ENCODE results near the gene PEX11A. TPM values are rescaled to one million over a fixed set of nuclear protein-coding genes. Genes with fewer than 3 reads are reported as not detected.

The PEX11A gene
- total and polyA plus RNA-seq, 2 of the 8 experiments (the other 6 are each of a cell fraction or from before 2014, with no cell fraction given): 2.9 to 3.0 TPM

- no peak overlapping the region for H3K23ac ChIP-seq (ENCODE audit: insufficient read length)
- H3K9me3 ChIP-seq (ENCODE audit: insufficient read depth in 2 of 2, low read depth in 1 of 2, low read length in 1 of 2): no peaks in the 10 kb centered on the region
- WGBS, 2 experiments (ENCODE audit: extremely low coverage in 1 of 2, insufficient coverage in 1 of 2, insufficient read length in 1 of 2, insufficient replicate concordance in 2 of 2, low coverage in 1 of 2, low lambda C conversion rate in 2 of 2, missing lambda C conversion rate in 1 of 2): 80% methylated on average over 10 of the region's 13 CpGs; no CpG with 5 or more reads in 1 of the 2 experiments
- H3K27ac ChIP-seq (ENCODE audit: low read depth, low read length): no peak overlapping the region
- no peak overlapping the region for H3K56ac ChIP-seq (replicated peaks; ENCODE audit: insufficient read length, low read depth, low read length)
- no peak overlapping the region for H2AK5ac ChIP-seq (ENCODE audit: low read depth, low read length)
- H4K5ac ChIP-seq (ENCODE audit: insufficient read length, low read depth, low read length): no peak overlapping the region
- no peak overlapping the region for H2BK120ac ChIP-seq (replicated peaks; ENCODE audit: low read depth, low read length)
- peaks cover 0 to 11% (median 7%) of the 10 kb centered on the region in 4 experiments; a peak in 6 of 7 replicates for H3K4me1 ChIP-seq (replicated peaks in 1 of 4; ENCODE audit: control insufficient read depth in 3 of 4, insufficient read depth in 4 of 4, low read length in 3 of 4)
- POLR2A ChIA-PET (ENCODE audit: partially characterized antibody): interaction anchor here (1.1 kb wide), 1 partner anchor 19 kb away, joined by 3 read pairs; no protein-coding TSS in a partner anchor
- H4K20me1 ChIP-seq (replicated peaks in 1 of 2; ENCODE audit: control insufficient read depth in 1 of 2, insufficient read depth in 2 of 2, low read length in 2 of 2): no peaks in the 10 kb centered on the region
- no peak overlapping the region; a peak in 1 of 4 replicates for H3K4me2 ChIP-seq (ENCODE audit: insufficient read depth in 1 of 2, low read depth in 2 of 2, low read length in 2 of 2)
- no peak overlapping the region for H2AFZ ChIP-seq (ENCODE audit: low read length)
- H4K91ac ChIP-seq (replicated peaks; ENCODE audit: insufficient read length, low read length): no peak overlapping the region
- no peak overlapping the region for H2BK20ac ChIP-seq (ENCODE audit: low read length)
- TF ChIP-seq RFX5 (IDR thresholded peaks at IDR 0.05; ENCODE audit: borderline replicate concordance, low read depth, low read length) (no peak), SP4 (IDR thresholded peaks at IDR 0.05; ENCODE audit: low read length) (no peak), GTF2F1 (IDR thresholded peaks at IDR 0.05; ENCODE audit: borderline replicate concordance, low read depth, low read length) (no peak), GABPA (IDR thresholded peaks at IDR 0.05; ENCODE audit: borderline replicate concordance, insufficient read depth, low read length) (no peak), EP300 (IDR thresholded peaks at IDR 0.05; ENCODE audit: borderline replicate concordance in 1 of 2, low read depth in 2 of 2, low read length in 2 of 2) (no peak), TBP (IDR thresholded peaks at IDR 0.05; ENCODE audit: low read depth, low read length) (no peak), HDAC2 (IDR thresholded peaks at IDR 0.05; ENCODE audit: borderline replicate concordance in 1 of 2, low read depth in 2 of 2, low read length in 2 of 2) (no peak), FOSL1 (IDR thresholded peaks at IDR 0.05; ENCODE audit: insufficient read depth, low read depth, low read length) (no peak), HDAC6 (IDR thresholded peaks at IDR 0.05; ENCODE audit: low read depth, low read length) (no peak), CHD1 (IDR thresholded peaks at IDR 0.05; ENCODE audit: low read depth, low read length) (no peak)
- no peak overlapping the region for H3K4ac ChIP-seq (replicated peaks; ENCODE audit: insufficient read length, low read depth, low read length)
- CTCF ChIA-PET (ENCODE audit: partially characterized antibody): interaction anchor here (1.2 kb wide), 1 partner anchor 208 kb away, joined by 3 read pairs; no protein-coding TSS in a partner anchor
- no peak overlapping the region for H3K9ac ChIP-seq (replicated peaks in 1 of 4; ENCODE audit: extremely low read depth in 1 of 4, low read depth in 3 of 4, low read length in 3 of 4)
- no peak overlapping the region for H2BK5ac ChIP-seq (ENCODE audit: low read depth, low read length)
- H2BK12ac ChIP-seq (ENCODE audit: low read depth, low read length): no peak overlapping the region
- no peak overlapping the region for H3K18ac ChIP-seq (ENCODE audit: extremely low read depth, low read length)
- no peaks in the 10 kb centered on the region for H3K79me2 ChIP-seq (ENCODE audit: control insufficient read depth in 1 of 2, insufficient read depth in 2 of 2, low read length in 2 of 2)
- H4K8ac ChIP-seq (ENCODE audit: extremely low read depth, insufficient read depth, low read length): no peak overlapping the region
- H3K4me3 ChIP-seq (ENCODE audit: extremely low read depth in 1 of 4, insufficient read depth in 2 of 4, low read depth in 3 of 4, low read length in 4 of 4): no peak overlapping the region
- no peaks in the 10 kb centered on the region for H3K36me3 ChIP-seq (ENCODE audit: control insufficient read depth in 2 of 4, insufficient read depth in 4 of 4, low read length in 3 of 4)
- DNase-seq (ENCODE audit: low read depth in 1 of 2, low spot score in 2 of 2) (no peak), FAIRE-seq (no peak)
- H2BK15ac ChIP-seq (ENCODE audit: low read length): no peak overlapping the region
- peaks cover 0 to 20% (median 12%) of the 10 kb centered on the region in 4 experiments; a peak in 5 of 7 replicates for H3K27me3 ChIP-seq (replicated peaks in 1 of 4; ENCODE audit: control insufficient read depth in 3 of 4, extremely low read depth in 1 of 4, insufficient read depth in 3 of 4, low read length in 3 of 4)
- no peak overlapping the region for H3K14ac ChIP-seq (ENCODE audit: insufficient read length)
- no peaks in the 10 kb centered on the region; the same call in 1 of the 2 replicates for H3K23me2 ChIP-seq (ENCODE audit: low read depth, low read length)
- H3K79me1 ChIP-seq (ENCODE audit: low read depth, low read length): no peaks in the 10 kb centered on the region
Measured at GRCh38 chr15:89666858-89667705, 23.5 kb downstream of the PEX11A start.
